ENCODE results near the gene AUTS2. TPM values are rescaled to one million over a fixed set of nuclear protein-coding genes. Genes with fewer than 3 reads are reported as not detected.

The AUTS2 gene
- polyA plus RNA-seq, 1 donor from 2014 or later, result 97.3 TPM

GRCh38 chr7:69742237-69742636, 144.0 kb downstream of the AUTS2 start:
- H3K79me2 ChIP-seq (replicated peaks; ENCODE audit: insufficient read depth, low read length), result peaks cover 57% of the 10 kb centered on the region
- H3K4me2 ChIP-seq (ENCODE audit: low read length), result no peak overlapping the region
- no peaks in the 10 kb centered on the region for H3K27me3 ChIP-seq (ENCODE audit: insufficient read depth, low read depth, low read length)
- no peak overlapping the region for H3K4me3 ChIP-seq (ENCODE audit: low read length)
- no peak overlapping the region for H3K27ac ChIP-seq (ENCODE audit: low read length)
- H3K9me2 ChIP-seq (ENCODE audit: insufficient read depth, low read length), result no peaks in the 10 kb centered on the region
- no peaks in the 10 kb centered on the region for H4K20me1 ChIP-seq (ENCODE audit: insufficient read depth)
- no peaks in the 10 kb centered on the region for H3F3A ChIP-seq (ENCODE audit: insufficient read depth, low read length, poor library complexity, severe bottlenecking)
- no peaks in the 10 kb centered on the region for H3K36me3 ChIP-seq (ENCODE audit: insufficient read depth, low read length)
- TF ChIP-seq EP300 (conservative IDR thresholded peaks at IDR 0.05; ENCODE audit: poor library complexity, severe bottlenecking), result no peak
- TF ChIP-seq MXI1 (conservative IDR thresholded peaks at IDR 0.05; ENCODE audit: poor library complexity, severe bottlenecking), result no peak
- TF ChIP-seq EZH2 (IDR thresholded peaks at IDR 0.05; ENCODE audit: borderline replicate concordance, insufficient read depth, low read length, poor library complexity, severe bottlenecking), result no peak
- no peak for TF ChIP-seq SMC3 (conservative IDR thresholded peaks at IDR 0.05; ENCODE audit: poor library complexity)
- no peak for TF ChIP-seq CTCF (IDR thresholded peaks at IDR 0.05; ENCODE audit: poor library complexity, severe bottlenecking)
- TF ChIP-seq TAF1 (IDR thresholded peaks at IDR 0.05; ENCODE audit: low read depth), result no peak
- no peak for TF ChIP-seq RAD21 (conservative IDR thresholded peaks at IDR 0.05)
- TF ChIP-seq POLR2AphosphoS5 (IDR thresholded peaks at IDR 0.05), result no peak
- no peak for TF ChIP-seq REST (IDR thresholded peaks at IDR 0.05; ENCODE audit: borderline replicate concordance)
- no peak overlapping the region for H3K9ac ChIP-seq (ENCODE audit: low read length)
- no peak overlapping the region for H2AFZ ChIP-seq (ENCODE audit: low read depth, low read length)
- no peaks in the 10 kb centered on the region for H3K9me3 ChIP-seq (ENCODE audit: low read length)

GRCh38 chr7:69743436-69743835, 145.2 kb downstream of the AUTS2 start:
- Histone ChIP-seq H3K9ac (ENCODE audit: low read length) (no peak overlapping the region), H4K20me1 (ENCODE audit: insufficient read depth) (no peaks in the 10 kb centered on the region), H3K9me2 (ENCODE audit: insufficient read depth, low read length) (no peaks in the 10 kb centered on the region), H3K9me3 (ENCODE audit: low read length) (no peaks in the 10 kb centered on the region), H3K4me3 (ENCODE audit: low read length) (no peak overlapping the region), H3K79me2 (replicated peaks; ENCODE audit: insufficient read depth, low read length) (peaks cover 63% of the 10 kb centered on the region), H3K27ac (ENCODE audit: low read length) (no peak overlapping the region), H3K36me3 (ENCODE audit: insufficient read depth, low read length) (no peaks in the 10 kb centered on the region), H3K27me3 (ENCODE audit: insufficient read depth, low read depth, low read length) (no peaks in the 10 kb centered on the region), H3K4me2 (ENCODE audit: low read length) (no peak overlapping the region), H3F3A (ENCODE audit: insufficient read depth, low read length, poor library complexity, severe bottlenecking) (no peaks in the 10 kb centered on the region), H2AFZ (ENCODE audit: low read depth, low read length) (no peak overlapping the region)
- TF ChIP-seq POLR2AphosphoS5 (IDR thresholded peaks at IDR 0.05), result no peak
- no peak for TF ChIP-seq REST (IDR thresholded peaks at IDR 0.05; ENCODE audit: borderline replicate concordance)
- TF ChIP-seq SMC3 (conservative IDR thresholded peaks at IDR 0.05; ENCODE audit: poor library complexity), result no peak
- TF ChIP-seq CTCF (IDR thresholded peaks at IDR 0.05; ENCODE audit: poor library complexity, severe bottlenecking), result no peak
- no peak for TF ChIP-seq TAF1 (IDR thresholded peaks at IDR 0.05; ENCODE audit: low read depth)
- TF ChIP-seq RAD21 (conservative IDR thresholded peaks at IDR 0.05), result no peak
- no peak for TF ChIP-seq EP300 (conservative IDR thresholded peaks at IDR 0.05; ENCODE audit: poor library complexity, severe bottlenecking)
- TF ChIP-seq MXI1 (conservative IDR thresholded peaks at IDR 0.05; ENCODE audit: poor library complexity, severe bottlenecking), result no peak
- TF ChIP-seq EZH2 (IDR thresholded peaks at IDR 0.05; ENCODE audit: borderline replicate concordance, insufficient read depth, low read length, poor library complexity, severe bottlenecking), result no peak
